Esophagus squamous epithelium (tissue), 4 donors: Measurements from ENCODE around the gene SLC28A2.

Source experiments
- CTCF ChIP-seq, 6 experiments: fragments of 450-650 bp in 4 of 6; fragments of 200-600 bp in 2 of 6; sonication (generic) in 2 of 6; IDR thresholded peaks; one replicate each; pipeline ENCODE4 v1.5.1; 2016 to 2019; ENCODE audit warnings: antibody characterized with exemption in 6 of 6, mild to moderate bottlenecking in 4 of 6, moderate library complexity in 4 of 6
- POLR2A ChIP-seq, 4 donors: fragments of 450-650 bp; IDR thresholded peaks; one replicate each; pipeline ENCODE4 v1.6.1; 2017; ENCODE audit warnings: antibody characterized with exemption in 4 of 4, mild to moderate bottlenecking in 4 of 4, moderate library complexity in 3 of 4

- TF ChIP-seq CTCF (IDR thresholded peaks at IDR 0.05), result no peak
- no peak for TF ChIP-seq POLR2A (IDR thresholded peaks at IDR 0.05)
These were observed 26.3 kb upstream of the SLC28A2 start for GRCh38 chr15:45225506-45226273.
